ENCODE data around the gene CYP4F8.

Gene CYP4F8

DNA sequence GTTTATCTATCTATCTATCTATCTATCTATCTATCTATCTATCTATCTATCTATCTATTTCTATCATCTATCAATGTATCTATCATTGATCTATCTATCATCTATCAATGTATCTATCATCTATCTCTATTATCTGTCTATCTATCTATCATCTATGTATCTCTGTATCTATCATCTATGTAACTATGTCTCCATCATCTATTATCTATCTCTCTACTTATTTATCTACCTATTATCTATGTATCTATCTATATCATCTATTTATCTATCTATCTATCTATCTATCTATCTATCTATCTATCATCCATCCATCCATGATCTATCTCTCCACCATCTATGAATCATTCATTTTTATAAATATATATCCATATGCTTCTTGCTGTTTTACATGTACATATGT, 41.4 kb downstream of the CYP4F8 start:
- TF ChIP-seq, protein P1, sequence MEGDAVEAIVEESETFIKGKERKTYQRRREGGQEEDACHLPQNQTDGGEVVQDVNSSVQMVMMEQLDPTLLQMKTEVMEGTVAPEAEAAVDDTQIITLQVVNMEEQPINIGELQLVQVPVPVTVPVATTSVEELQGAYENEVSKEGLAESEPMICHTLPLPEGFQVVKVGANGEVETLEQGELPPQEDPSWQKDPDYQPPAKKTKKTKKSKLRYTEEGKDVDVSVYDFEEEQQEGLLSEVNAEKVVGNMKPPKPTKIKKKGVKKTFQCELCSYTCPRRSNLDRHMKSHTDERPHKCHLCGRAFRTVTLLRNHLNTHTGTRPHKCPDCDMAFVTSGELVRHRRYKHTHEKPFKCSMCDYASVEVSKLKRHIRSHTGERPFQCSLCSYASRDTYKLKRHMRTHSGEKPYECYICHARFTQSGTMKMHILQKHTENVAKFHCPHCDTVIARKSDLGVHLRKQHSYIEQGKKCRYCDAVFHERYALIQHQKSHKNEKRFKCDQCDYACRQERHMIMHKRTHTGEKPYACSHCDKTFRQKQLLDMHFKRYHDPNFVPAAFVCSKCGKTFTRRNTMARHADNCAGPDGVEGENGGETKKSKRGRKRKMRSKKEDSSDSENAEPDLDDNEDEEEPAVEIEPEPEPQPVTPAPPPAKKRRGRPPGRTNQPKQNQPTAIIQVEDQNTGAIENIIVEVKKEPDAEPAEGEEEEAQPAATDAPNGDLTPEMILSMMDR (IDR thresholded peaks at IDR 0.05; ENCODE audit: low read depth, low read length, missing control alignments), result no peak
- no peak for DNase-seq (ENCODE audit: low read depth)
- H3K4me3 ChIP-seq (ENCODE audit: low read depth, low read length), result no peak overlapping the region
- in situ Hi-C loops (cut with HindIII; ENCODE audit: low sequenced_read_pairs), result no loop called here

- no peak overlapping the region for H3K4me3 ChIP-seq (ENCODE audit: low read depth, low read length)
- in situ Hi-C loops (cut with HindIII; ENCODE audit: low sequenced_read_pairs), result no loop called here
- no peak for DNase-seq (ENCODE audit: low read depth)
- TF ChIP-seq, protein P1 (IDR thresholded peaks at IDR 0.05; ENCODE audit: low read depth, low read length, missing control alignments), result no peak
These were observed 48.2 kb downstream of the CYP4F8 start for GRCh38 chr19:15663247-15663646.

- in situ Hi-C loops (cut with HindIII; ENCODE audit: low sequenced_read_pairs), result no loop called here
- DNase-seq (ENCODE audit: low read depth), result no peak
- H3K4me3 ChIP-seq (ENCODE audit: low read depth, low read length), result no peak overlapping the region
- TF ChIP-seq, protein P1 (IDR thresholded peaks at IDR 0.05; ENCODE audit: low read depth, low read length, missing control alignments), result no peak
These were observed 51.2 kb downstream of the CYP4F8 start for GRCh38 chr19:15666186-15666585.

GRCh38 chr19:15666883-15667282, 51.9 kb downstream of the CYP4F8 start:
- DNase-seq (ENCODE audit: low read depth), result no peak
- in situ Hi-C loops (cut with HindIII; ENCODE audit: low sequenced_read_pairs), result no loop called here
- H3K4me3 ChIP-seq (ENCODE audit: low read depth, low read length), result no peak overlapping the region
- TF ChIP-seq, protein P1 (IDR thresholded peaks at IDR 0.05; ENCODE audit: low read depth, low read length, missing control alignments), result no peak

- no peak overlapping the region for H3K4me3 ChIP-seq (ENCODE audit: low read depth, low read length)
- no peak for DNase-seq (ENCODE audit: low read depth)
- TF ChIP-seq, protein P1 (IDR thresholded peaks at IDR 0.05; ENCODE audit: low read depth, low read length, missing control alignments), result no peak
- in situ Hi-C loops (cut with HindIII; ENCODE audit: low sequenced_read_pairs), result no loop called here
These were observed 54.4 kb downstream of the CYP4F8 start for GRCh38 chr19:15669440-15669839.

GRCh38 chr19:15669891-15670290, 54.9 kb downstream of the CYP4F8 start:
- TF ChIP-seq, protein P1 (IDR thresholded peaks at IDR 0.05; ENCODE audit: low read depth, low read length, missing control alignments), result no peak

More at GRCh38 chr19:15669891-15670290, 54.9 kb downstream of the CYP4F8 start:
- in situ Hi-C loops (cut with HindIII; ENCODE audit: low sequenced_read_pairs), result no loop called here
- H3K4me3 ChIP-seq (ENCODE audit: low read depth, low read length), result no peak overlapping the region
- DNase-seq (ENCODE audit: low read depth), result no peak
